Colon (tissue), 2 donors: ENCODE data around the gene APCS.

Experiments used
- FAIRE-seq: peaks from 2 replicates; lab custom pipeline; 2012; peaks lifted over from hg19 to GRCh38; lab: Jason Lieb, UNC
- donor health status: control.
- donor health status: control.

Gene APCS

GRCh38 chr1:159587461-159587951 is at the start of gene APCS:
Gene APCS, plus strand, starts transcription at chr1:159587826. Its CDS starts 96 bp downstream, at chr1:159587922.
- no peak for FAIRE-seq

GRCh38 chr1:159548126-159548525 is 39.5 kb upstream of the APCS start:
- no peak for FAIRE-seq

- FAIRE-seq = no peak
Measured at GRCh38 chr1:159554261-159554660, 33.4 kb upstream of the APCS start.

GRCh38 chr1:159554696-159555095 is 32.9 kb upstream of the APCS start:
- no peak for FAIRE-seq

GRCh38 chr1:159556931-159557369 is 30.7 kb upstream of the APCS start:
- FAIRE-seq = no peak

- FAIRE-seq = no peak
Measured at GRCh38 chr1:159560599-159560998, 27.0 kb upstream of the APCS start.

- no peak for FAIRE-seq
Measured at GRCh38 chr1:159561497-159561896, 26.1 kb upstream of the APCS start.

- no peak for FAIRE-seq
Measured at GRCh38 chr1:159562680-159563079, 24.9 kb upstream of the APCS start.

- FAIRE-seq = no peak
Measured at GRCh38 chr1:159577446-159577845, 10.2 kb upstream of the APCS start.

GRCh38 chr1:159580340-159580739 is 7.3 kb upstream of the APCS start:
- FAIRE-seq = no peak

GRCh38 chr1:159581422-159581821 is 6.2 kb upstream of the APCS start:
- FAIRE-seq = no peak

- no peak for FAIRE-seq
Measured at GRCh38 chr1:159584536-159584935, 3.1 kb upstream of the APCS start.

- no peak for FAIRE-seq
Measured at GRCh38 chr1:159591981-159592380, 4.4 kb downstream of the APCS start.

GRCh38 chr1:159594625-159595405 is 7.2 kb downstream of the APCS start:
- FAIRE-seq = no peak

- FAIRE-seq = no peak
Measured at GRCh38 chr1:159598196-159598595, 10.6 kb downstream of the APCS start.

- FAIRE-seq = no peak
Measured at GRCh38 chr1:159600894-159601293, 13.3 kb downstream of the APCS start.

- no peak for FAIRE-seq
Measured at GRCh38 chr1:159602501-159602999, 14.9 kb downstream of the APCS start.

GRCh38 chr1:159612211-159612885 is 24.7 kb downstream of the APCS start:
- no peak for FAIRE-seq

GRCh38 chr1:159632922-159633321 is 45.3 kb downstream of the APCS start:
- FAIRE-seq = no peak
